Gastroesophageal sphincter (tissue), 4 donors: ENCODE data around the gene GSTM3. TPM values are rescaled to one million over a fixed set of nuclear protein-coding genes. Genes with fewer than 3 reads are reported as not detected.

Source experiments
- ATAC-seq: fragments of 150-250 bp; one replicate; pipeline ENCODE4 v1.9.1; 2016; ENCODE audit warnings: mild to moderate bottlenecking, moderate library complexity
- H3K27ac ChIP-seq, 4 donors: fragments of 200-600 bp; sonication (generic) in 3 of 4; 1 replicate in 3 of 4; 2 replicates in 1 of 4; pipeline ENCODE4 v1.5.1; 2016 to 2019
- H3K27me3 ChIP-seq: fragments of 200-600 bp; sonication (generic); one replicate; pipeline ENCODE4 v1.5.1; 2019
- H3K36me3 ChIP-seq, 2 donors: fragments of 200-600 bp; sonication (generic); one replicate each; pipeline ENCODE4 v1.5.1; 2019; ENCODE audit warnings: control low read depth in 1 of 2
- H3K4me1 ChIP-seq, 3 donors: fragments of 200-600 bp; sonication (generic); 1 replicate in 2 of 3; 2 replicates in 1 of 3; pipeline ENCODE4 v1.5.1; 2016 to 2019; ENCODE audit warnings: control low read depth in 2 of 3
- H3K4me3 ChIP-seq, 2 donors: fragments of 200-600 bp; sonication (generic); one replicate each; pipeline ENCODE4 v1.5.1; 2019; ENCODE audit warnings: mild to moderate bottlenecking in 1 of 2, moderate library complexity in 1 of 2
- H3K9me3 ChIP-seq, 3 donors: fragments of 200-600 bp; sonication (generic); one replicate each; pipeline ENCODE4 v1.5.1; 2017 to 2019; ENCODE audit warnings: control low read depth in 2 of 3
- CTCF ChIP-seq, 4 experiments: fragments of 200-600 bp in 2 of 4; fragments of 450-650 bp in 2 of 4; sonication (generic) in 1 of 4; IDR thresholded peaks; one replicate each; pipeline ENCODE4 v1.5.1; 2017 to 2019; ENCODE audit warnings: antibody characterized with exemption in 4 of 4, mild to moderate bottlenecking in 2 of 4, moderate library complexity in 2 of 4
- EP300 ChIP-seq: sonication (generic); formaldehyde crosslinking; IDR thresholded peaks from one replicate; pipeline ENCODE4 v1.6.1; 2017; ENCODE audit warnings: antibody characterized with exemption, mild to moderate bottlenecking
- POLR2A ChIP-seq, 2 donors: fragments of 450-650 bp; IDR thresholded peaks; one replicate each; pipeline ENCODE4 v1.6.1; 2017; ENCODE audit warnings: antibody characterized with exemption in 2 of 2, mild to moderate bottlenecking in 2 of 2, moderate library complexity in 1 of 2
- POLR2AphosphoS5 ChIP-seq: sonication (generic); formaldehyde crosslinking; IDR thresholded peaks from one replicate; pipeline ENCODE4 v1.6.1; 2017; ENCODE audit warnings: antibody characterized with exemption
- WGBS, 2 donors: methylation state at CpG; one replicate each; pipeline ENCODE4 v1.1.5; 2018; ENCODE audit warnings: low coverage in 1 of 2; 5-methylcytosine and 5-hydroxymethylcytosine counted together
- total RNA-seq, 4 donors: library from RNA; depleted of rRNA; stranded (reverse); fragments of >200 nt; gene quantifications; one replicate each; pipeline ENCODE4 v1.1.0, GENCODE V29; 2016

GSTM3 gene
- total RNA-seq, 4 donors from 2014 or later = 70.1 to 90.9 (median 80.1) TPM

GRCh38 chr1:109785446-109786111 lies 44.7 kb upstream of the GSTM3 start:
- ATAC-seq = no peak
- H3K9me3 ChIP-seq = no peaks in the 10 kb centered on the region
- peaks cover 0 to 55% (median 32%) of the 10 kb centered on the region in 3 donors for H3K4me1 ChIP-seq
- H3K36me3 ChIP-seq = no peaks in the 10 kb centered on the region
- H3K27me3 ChIP-seq = no peaks in the 10 kb centered on the region
- WGBS, 2 donors = 100% methylated on average over 1 of the region's 4 CpGs; no CpG with 5 or more reads in 1 of the 2 donors
- no peak overlapping the region for H3K4me3 ChIP-seq
- H3K27ac ChIP-seq = no peak overlapping the region
- TF ChIP-seq POLR2AphosphoS5 (no peak), EP300 (no peak), CTCF (IDR thresholded peaks at IDR 0.05) (no peak), POLR2A (IDR thresholded peaks at IDR 0.05) (no peak)

- no peak overlapping the region for H3K4me3 ChIP-seq
- H3K27ac ChIP-seq = no peak overlapping the region
- 80% methylated on average over 4 of the region's 5 CpGs; no CpG with 5 or more reads in 1 of the 2 donors for WGBS, 2 donors
- ATAC-seq = no peak
- H3K36me3 ChIP-seq = no peaks in the 10 kb centered on the region
- no peaks in the 10 kb centered on the region for H3K9me3 ChIP-seq
- peaks cover 0 to 48% (median 30%) of the 10 kb centered on the region in 3 donors for H3K4me1 ChIP-seq
- TF ChIP-seq POLR2AphosphoS5 (no peak), POLR2A (IDR thresholded peaks at IDR 0.05) (no peak), EP300 (no peak), CTCF (IDR thresholded peaks at IDR 0.05) (no peak)
- no peaks in the 10 kb centered on the region for H3K27me3 ChIP-seq
Measured at GRCh38 chr1:109784551-109785252, 43.9 kb upstream of the GSTM3 start.

- TF ChIP-seq EP300 (no peak), POLR2AphosphoS5 (peak; percentile 68)
- Histone ChIP-seq H3K36me3 (no peaks in the 10 kb centered on the region), H3K9me3 (no peaks in the 10 kb centered on the region), H3K4me3 (no peak overlapping the region), H3K4me1 (peaks cover 0 to 48% (median 30%) of the 10 kb centered on the region in 3 donors), H3K27me3 (no peaks in the 10 kb centered on the region), H3K27ac (peak overlapping the region in 3 of 4 donors; percentile 21 to 61 (median 53))
- 0 to 48% methylated on average over 1 to 5 of the region's 8 CpGs for WGBS, 2 donors
- ATAC-seq = peak; percentile 46
Measured at GRCh38 chr1:109783436-109783835, 42.6 kb upstream of the GSTM3 start.

GRCh38 chr1:109782927-109783326 lies 42.1 kb upstream of the GSTM3 start:
- H3K27me3 ChIP-seq = no peaks in the 10 kb centered on the region
- WGBS, 2 donors = 87 to 100% methylated on average over 1 to 3 of the region's 4 CpGs
- H3K27ac ChIP-seq = peak overlapping the region in 3 of 4 donors; percentile 21 to 61 (median 43)
- ATAC-seq = no peak
- peaks cover 0 to 48% (median 30%) of the 10 kb centered on the region in 3 donors for H3K4me1 ChIP-seq
- no peak overlapping the region for H3K4me3 ChIP-seq
- TF ChIP-seq EP300 = no peak
- TF ChIP-seq POLR2AphosphoS5 = no peak
- TF ChIP-seq POLR2A (IDR thresholded peaks at IDR 0.05) = no peak
- TF ChIP-seq CTCF (IDR thresholded peaks at IDR 0.05) = no peak
- H3K9me3 ChIP-seq = no peaks in the 10 kb centered on the region
- no peaks in the 10 kb centered on the region for H3K36me3 ChIP-seq

GRCh38 chr1:109782514-109782913 lies 41.7 kb upstream of the GSTM3 start:
- Histone ChIP-seq H3K4me3 (no peak overlapping the region), H3K36me3 (no peaks in the 10 kb centered on the region), H3K27ac (peak overlapping the region in 3 of 4 donors; percentile 21 to 61 (median 43)), H3K9me3 (no peaks in the 10 kb centered on the region), H3K4me1 (peaks cover 0 to 48% (median 30%) of the 10 kb centered on the region in 3 donors), H3K27me3 (no peaks in the 10 kb centered on the region)
- 64% methylated on average over 1 of the region's 1 CpG; no CpG with 5 or more reads in 1 of the 2 donors for WGBS, 2 donors
- ATAC-seq = no peak
- no peak for TF ChIP-seq POLR2AphosphoS5
- no peak for TF ChIP-seq EP300
- TF ChIP-seq CTCF (IDR thresholded peaks at IDR 0.05) = no peak
- no peak for TF ChIP-seq POLR2A (IDR thresholded peaks at IDR 0.05)
